Loucy (cell line): ENCODE results near the gene AKR7A2.

ENCODE experiments used
- H2AFZ ChIP-seq: fragments of 200-600 bp; sonication (generic); 2 replicates; pipeline ENCODE4 v1.6.0; 2016; ENCODE audit warnings: antibody characterized with exemption, mild to moderate bottlenecking, low read length, moderate library complexity
- H3F3A ChIP-seq: fragments of 200-600 bp; 2 replicates; pipeline ENCODE4 v1.6.0; 2016; ENCODE audit warnings: antibody characterized with exemption, low read depth, mild to moderate bottlenecking
- H3K27me3 ChIP-seq: fragments of 200-600 bp; sonication (generic); 2 replicates; pipeline ENCODE4 v1.6.1; 2014; ENCODE audit warnings: low read length, mild to moderate bottlenecking; ENCODE audit not compliant: insufficient read depth, poor library complexity, severe bottlenecking
- H3K36me3 ChIP-seq: fragments of 200-600 bp; sonication (generic); 2 replicates; pipeline ENCODE4 v1.6.1; 2016; ENCODE audit warnings: low read length; ENCODE audit not compliant: insufficient read depth
- H3K4me1 ChIP-seq: fragments of 200-600 bp; sonication (generic); 2 replicates; pipeline ENCODE4 v1.5.1; 2014; ENCODE audit warnings: low read length, mild to moderate bottlenecking; ENCODE audit not compliant: insufficient read depth, poor library complexity, severe bottlenecking
- H3K4me2 ChIP-seq: fragments of 200-600 bp; sonication (generic); 2 replicates; pipeline ENCODE4 v1.6.0; 2014; ENCODE audit warnings: antibody characterized with exemption, low read length, low read depth, mild to moderate bottlenecking; ENCODE audit not compliant: poor library complexity, severe bottlenecking
- H3K4me3 ChIP-seq: fragments of 200-600 bp; sonication (generic); 2 replicates; pipeline ENCODE4 v1.5.1; 2014; ENCODE audit warnings: low read length, mild to moderate bottlenecking, mixed read lengths; ENCODE audit not compliant: poor library complexity, severe bottlenecking
- H3K79me2 ChIP-seq: fragments of 200-600 bp; sonication (generic); 2 replicates; pipeline ENCODE4 v1.6.1; 2014; ENCODE audit warnings: low read length; ENCODE audit not compliant: insufficient read depth
- H3K9ac ChIP-seq: fragments of 200-600 bp; sonication (generic); 2 replicates; pipeline ENCODE4 v1.6.0; 2014; ENCODE audit warnings: mild to moderate bottlenecking, low read depth, low read length, moderate library complexity; ENCODE audit not compliant: poor library complexity, severe bottlenecking
- H3K9me2 ChIP-seq: fragments of 200-600 bp; sonication (generic); replicated peaks from 2 replicates; pipeline ENCODE4 v1.6.1; 2016; ENCODE audit warnings: low read depth, low read length, mixed read lengths
- H3K9me3 ChIP-seq: fragments of 200-600 bp; sonication (generic); 2 replicates; pipeline ENCODE4 v1.6.1; 2014; ENCODE audit warnings: mild to moderate bottlenecking, antibody characterized with exemption, low read length, low read depth; ENCODE audit not compliant: insufficient read depth
- H4K20me1 ChIP-seq: fragments of 200-600 bp; sonication (generic); 2 replicates; pipeline ENCODE4 v1.6.0; 2014; ENCODE audit warnings: antibody characterized with exemption, low read length, mild to moderate bottlenecking; ENCODE audit not compliant: insufficient read depth, poor library complexity, severe bottlenecking
- CTCF ChIP-seq: fragments of 200-600 bp; sonication (generic); conservative IDR thresholded peaks from 2 replicates; pipeline ENCODE4 v1.5.1; 2014; ENCODE audit warnings: mild to moderate bottlenecking, antibody characterized with exemption, low read length
- EZH2phosphoT487 ChIP-seq: fragments of 200-600 bp; IDR thresholded peaks from 2 replicates; pipeline ENCODE4 v1.6.1; 2018; ENCODE audit warnings: antibody characterized with exemption, mild to moderate bottlenecking, moderate library complexity, borderline replicate concordance

Gene AKR7A2

GRCh38 chr1:19327301-19327700 lies 15.4 kb upstream of the AKR7A2 start:
- TF ChIP-seq EZH2phosphoT487 (no peak), CTCF (no peak)
- no peaks in the 10 kb centered on the region for H3K9me2 ChIP-seq
- H3F3A ChIP-seq, result no peaks in the 10 kb centered on the region
- H3K4me1 ChIP-seq, result no peaks in the 10 kb centered on the region
- no peak overlapping the region for H3K9ac ChIP-seq
- H2AFZ ChIP-seq, result no peak overlapping the region
- H3K27me3 ChIP-seq, result no peaks in the 10 kb centered on the region
- H3K9me3 ChIP-seq, result no peaks in the 10 kb centered on the region
- no peak overlapping the region for H3K4me3 ChIP-seq
- no peaks in the 10 kb centered on the region for H3K79me2 ChIP-seq
- no peaks in the 10 kb centered on the region; the same call in 1 of the 2 replicates for H3K36me3 ChIP-seq
- H4K20me1 ChIP-seq, result no peaks in the 10 kb centered on the region
- no peak overlapping the region for H3K4me2 ChIP-seq

- TF ChIP-seq EZH2phosphoT487, result no peak
- no peak for TF ChIP-seq CTCF
- no peaks in the 10 kb centered on the region for H3K27me3 ChIP-seq
- no peaks in the 10 kb centered on the region for H3K9me3 ChIP-seq
- H3K9me2 ChIP-seq, result no peaks in the 10 kb centered on the region
- no peaks in the 10 kb centered on the region for H4K20me1 ChIP-seq
- no peaks in the 10 kb centered on the region for H3F3A ChIP-seq
- no peak overlapping the region for H2AFZ ChIP-seq
- no peaks in the 10 kb centered on the region for H3K4me1 ChIP-seq
- H3K4me2 ChIP-seq, result no peak overlapping the region
- no peaks in the 10 kb centered on the region for H3K79me2 ChIP-seq
- H3K36me3 ChIP-seq, result no peaks in the 10 kb centered on the region; the same call in 1 of the 2 replicates
- H3K4me3 ChIP-seq, result no peak overlapping the region
- no peak overlapping the region for H3K9ac ChIP-seq
These were observed 14.8 kb upstream of the AKR7A2 start for GRCh38 chr1:19326748-19327065.

- no peak overlapping the region for H3K9ac ChIP-seq
- H3K4me3 ChIP-seq, result no peak overlapping the region
- H3K9me3 ChIP-seq, result no peaks in the 10 kb centered on the region
- no peaks in the 10 kb centered on the region for H3F3A ChIP-seq
- H3K27me3 ChIP-seq, result no peaks in the 10 kb centered on the region
- no peaks in the 10 kb centered on the region for H3K4me1 ChIP-seq
- H3K79me2 ChIP-seq, result no peaks in the 10 kb centered on the region
- no peaks in the 10 kb centered on the region for H4K20me1 ChIP-seq
- no peaks in the 10 kb centered on the region; the same call in 1 of the 2 replicates for H3K36me3 ChIP-seq
- H2AFZ ChIP-seq, result no peak overlapping the region
- H3K9me2 ChIP-seq, result no peaks in the 10 kb centered on the region
- no peak overlapping the region for H3K4me2 ChIP-seq
- no peak for TF ChIP-seq CTCF
- no peak for TF ChIP-seq EZH2phosphoT487
These were observed 14.2 kb upstream of the AKR7A2 start for GRCh38 chr1:19325958-19326747.
